DMS79 treated with DMSO at 0.1 percent for 48 hours (cell line): Measurements from ENCODE around the gene NAAA.
"Not testable (repeated sequence)": the region's sequence is repeated elsewhere in the genome, so short reads cannot be mapped to it uniquely, and the experiment has no call there.

ENCODE experiments used
- DNase-seq: peaks from one replicate; lab custom pipeline; 2025; lab: John Stamatoyannopoulos, UW

The NAAA gene

DNA sequence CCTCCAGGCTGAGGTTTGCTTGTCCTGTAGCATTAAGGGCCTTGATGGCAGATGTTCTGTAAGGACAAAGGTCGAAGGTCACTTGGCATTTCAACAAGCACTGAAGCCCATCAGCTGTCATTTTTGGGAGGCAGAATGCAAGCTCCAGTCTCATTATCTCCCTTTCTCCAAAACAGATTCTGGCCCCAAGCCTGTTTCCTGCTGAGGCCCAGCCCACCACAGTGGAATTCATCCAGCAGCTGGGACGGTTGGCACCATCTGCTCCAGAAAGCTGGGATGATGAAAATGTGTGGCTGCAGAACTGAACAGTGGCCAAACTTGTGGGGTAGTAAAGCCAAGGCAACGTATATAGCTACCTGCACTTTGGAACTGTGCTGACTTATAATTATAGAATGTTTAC, 20.9 kb downstream of the NAAA start:
- no peak for DNase-seq

DNA sequence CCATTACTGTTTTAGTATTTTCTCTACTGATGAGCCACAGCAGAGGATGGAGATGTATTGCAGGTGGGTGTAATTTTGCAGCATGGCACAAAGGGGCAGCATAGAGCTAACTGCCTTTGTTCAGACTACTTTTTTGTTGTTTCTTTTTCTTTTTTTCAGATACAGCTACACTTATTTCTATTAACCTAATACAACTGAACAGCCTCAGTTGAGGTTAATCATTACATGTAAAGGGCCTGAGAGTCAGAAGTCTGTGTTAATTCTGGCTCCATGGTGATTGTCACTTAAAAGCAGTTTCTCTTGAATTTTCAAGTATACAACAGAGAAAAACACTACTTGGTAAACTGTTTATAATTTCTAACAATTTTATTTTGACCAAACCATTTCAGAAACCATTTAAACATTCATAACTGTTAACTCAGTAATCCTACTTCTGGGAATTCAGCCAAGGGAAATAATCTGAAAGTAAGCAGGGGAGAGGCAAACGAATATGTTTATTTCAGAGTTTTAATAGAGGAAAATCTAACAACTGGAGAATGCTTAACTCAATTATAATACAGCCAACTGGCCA, 24.6 kb downstream of the NAAA start:
- DNase-seq, result peak; percentile 20

DNA sequence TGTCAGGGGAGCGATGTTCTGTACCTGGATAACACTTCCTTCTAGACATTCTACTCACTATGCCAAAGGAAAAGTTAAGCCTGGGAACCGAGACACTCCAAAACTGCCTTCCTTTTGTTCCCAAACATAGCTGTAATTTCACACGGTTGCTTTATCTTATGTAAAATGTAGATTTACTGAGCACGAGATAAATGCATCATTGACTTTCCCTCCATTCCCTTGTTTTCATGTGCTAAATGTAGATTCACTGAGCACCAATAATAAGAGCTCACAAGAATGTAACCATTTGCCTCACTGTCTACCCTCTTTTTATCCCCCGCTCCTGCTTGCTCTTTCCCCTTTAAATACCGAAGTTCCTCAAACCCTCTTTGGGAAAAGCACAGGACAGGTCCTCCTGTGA, 27.8 kb downstream of the NAAA start:
- DNase-seq, result no peak

DNA sequence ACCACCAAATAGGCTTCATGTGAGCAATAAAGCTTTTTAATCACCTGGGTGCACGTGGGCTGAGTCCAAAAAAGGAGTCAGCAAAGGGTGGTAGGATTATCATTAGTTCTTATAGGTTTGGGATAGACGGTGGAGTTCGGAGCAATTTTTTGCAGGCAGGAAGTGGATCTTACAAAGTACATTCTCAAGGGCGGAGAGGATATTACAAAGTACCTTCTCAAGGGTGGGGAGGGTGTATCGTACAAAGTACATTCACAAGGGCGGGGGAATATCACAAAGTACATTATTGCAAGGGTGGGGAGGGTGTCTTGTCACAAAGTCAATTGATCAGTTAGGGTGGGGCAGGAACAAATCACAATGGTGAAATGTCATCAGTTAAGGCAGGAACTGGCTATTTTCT, 30.0 kb downstream of the NAAA start:
- not testable (repeated sequence) for DNase-seq

DNA sequence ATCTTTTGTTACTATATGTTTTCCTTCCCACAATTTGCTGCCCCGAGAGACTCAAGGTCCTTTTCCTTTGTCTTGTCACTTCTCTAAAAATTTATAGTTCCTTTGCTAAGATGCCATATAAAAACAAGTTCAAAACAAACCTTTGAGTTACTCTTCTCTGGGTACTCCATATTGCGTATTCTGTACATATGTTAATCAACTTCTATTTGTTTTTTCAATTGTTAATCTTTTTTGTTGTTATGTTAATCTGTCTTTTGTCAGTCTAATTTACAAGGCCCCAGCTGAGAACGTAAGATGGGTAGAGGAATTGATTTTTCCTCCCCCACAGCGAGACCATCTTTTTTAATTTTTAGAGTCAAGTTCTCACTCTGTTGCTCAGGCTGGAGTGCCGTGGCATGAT, 31.4 kb downstream of the NAAA start:
- DNase-seq, result no peak

DNA sequence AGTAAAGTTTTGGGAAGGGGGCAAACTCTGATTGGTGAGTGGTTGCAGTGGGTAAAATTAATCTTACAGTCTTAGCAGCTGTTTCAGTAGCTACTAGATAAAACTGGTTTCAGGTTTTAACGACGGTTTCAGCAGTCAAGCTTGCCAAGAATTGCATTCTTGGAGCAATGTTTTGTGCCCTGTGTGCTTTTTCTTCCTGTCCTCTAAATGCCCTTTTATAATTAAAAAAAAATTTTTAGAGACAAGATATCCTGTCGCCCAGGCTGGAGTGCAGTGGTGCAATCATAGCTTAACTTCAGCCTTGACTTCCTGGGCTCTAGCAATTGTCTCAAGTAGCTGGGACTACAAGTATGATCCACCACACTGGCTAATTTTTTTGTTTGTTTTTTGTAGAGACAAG, 32.3 kb downstream of the NAAA start:
- no peak for DNase-seq

DNA sequence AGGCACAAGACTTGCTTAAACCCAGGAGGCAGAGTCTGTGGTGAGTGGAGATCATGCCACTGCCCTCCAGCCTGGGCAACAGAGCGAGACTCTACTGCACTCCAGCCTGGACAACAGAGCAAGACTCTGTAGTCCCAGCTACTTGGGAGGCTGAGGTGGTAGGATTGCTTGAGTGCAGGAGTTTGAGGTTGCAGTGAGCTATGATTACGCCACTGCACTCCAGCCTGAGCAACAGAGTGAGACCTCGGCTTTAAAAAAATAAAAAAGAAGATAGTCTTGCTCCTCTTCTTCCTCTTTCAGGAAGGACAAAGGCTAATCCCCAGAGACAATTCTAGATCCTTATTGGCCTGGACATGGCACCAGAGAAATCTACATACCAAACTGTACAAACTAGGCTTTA, 32.8 kb downstream of the NAAA start:
- no peak for DNase-seq

DNA sequence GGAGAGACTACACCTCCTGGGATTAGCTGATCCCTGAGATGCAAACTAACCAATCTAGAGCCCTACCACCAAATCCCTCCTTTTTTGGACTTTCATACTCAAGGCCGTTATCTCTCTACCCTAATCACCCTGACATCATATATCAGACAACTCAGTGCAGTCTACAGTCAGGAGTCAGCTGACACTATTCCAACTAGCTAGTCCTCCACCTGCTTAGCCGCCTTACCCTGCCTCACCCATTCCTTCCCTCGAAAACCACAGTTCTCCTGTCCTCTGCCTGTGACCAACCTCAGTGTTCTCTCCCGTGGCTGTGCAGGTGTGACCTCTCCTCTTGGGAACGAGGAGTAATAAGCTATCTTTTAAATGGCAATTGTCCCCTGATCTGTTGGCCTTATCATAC, 36.7 kb downstream of the NAAA start:
- DNase-seq, result no peak

DNA sequence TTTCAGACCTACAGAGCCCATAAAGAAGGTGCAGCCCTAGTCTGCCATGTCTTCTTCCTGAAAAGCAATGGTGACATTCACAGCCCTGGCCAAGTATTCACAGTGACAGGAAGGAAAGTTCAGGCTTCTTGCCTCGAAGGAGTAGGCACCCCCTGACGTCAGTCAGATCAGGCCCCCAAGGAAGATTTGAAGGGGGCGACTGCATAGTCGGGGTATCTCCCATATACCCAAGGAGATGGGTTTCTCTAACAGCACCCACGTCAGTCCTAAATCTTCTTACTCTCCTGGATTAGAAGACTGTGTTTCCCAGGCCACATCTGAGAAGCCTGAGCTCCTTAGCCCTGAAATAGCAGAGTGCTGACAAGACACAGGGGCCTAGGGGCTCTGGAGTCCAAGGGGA, 38.5 kb downstream of the NAAA start, which contains the start of gene PPEF2:
TSS of gene PPEF2 (minus strand) at position 101 of the 400 bp plus-strand sequence. CDS start 6,127 bp downstream, outside the sequence.
- no peak for DNase-seq

DNA sequence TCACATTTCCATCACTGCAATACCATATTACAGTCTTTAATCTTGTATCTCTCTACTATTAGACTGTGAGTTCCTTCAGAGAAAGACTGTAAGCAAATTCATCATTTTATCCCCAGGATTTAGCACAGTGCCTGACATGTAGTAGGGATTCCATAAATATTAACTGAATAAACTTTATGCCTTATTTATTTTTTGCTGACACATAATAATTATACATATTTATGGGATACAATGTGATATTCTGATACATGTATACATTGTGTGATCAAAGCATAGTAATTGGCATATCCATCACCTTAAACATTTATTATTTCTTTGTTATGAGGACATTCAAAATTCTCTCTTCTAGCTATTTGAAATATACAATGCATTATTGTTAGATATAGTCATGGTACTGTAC, 42.3 kb downstream of the NAAA start:
- no peak for DNase-seq

DNA sequence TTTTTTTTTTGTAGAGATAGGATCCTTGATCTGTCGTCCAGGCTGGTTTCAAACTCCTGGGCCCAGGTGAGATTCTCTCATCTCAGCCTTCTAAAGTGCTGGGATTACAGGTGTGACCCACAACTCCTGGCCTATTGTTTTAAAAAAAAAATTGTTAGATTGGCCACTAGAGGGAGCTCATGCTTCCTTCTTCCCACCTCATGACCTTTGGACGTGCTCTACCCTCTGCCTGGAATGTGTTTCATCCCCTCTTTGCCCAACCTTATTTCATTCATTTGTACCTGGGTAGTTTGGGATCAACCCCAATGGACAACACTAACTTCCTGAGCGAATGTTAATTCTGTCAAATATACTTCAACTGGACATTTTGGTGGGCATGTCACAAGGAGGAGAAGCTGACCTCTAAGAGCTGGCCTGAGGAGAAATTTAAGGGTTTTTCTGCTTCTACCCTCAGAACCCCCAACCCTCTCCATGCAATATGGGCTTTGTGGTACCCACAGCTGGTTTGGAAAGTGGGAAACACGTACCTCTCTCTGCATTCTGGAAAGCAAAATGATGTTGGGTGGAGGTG, 45.0 kb downstream of the NAAA start:
- no peak for DNase-seq

DNA sequence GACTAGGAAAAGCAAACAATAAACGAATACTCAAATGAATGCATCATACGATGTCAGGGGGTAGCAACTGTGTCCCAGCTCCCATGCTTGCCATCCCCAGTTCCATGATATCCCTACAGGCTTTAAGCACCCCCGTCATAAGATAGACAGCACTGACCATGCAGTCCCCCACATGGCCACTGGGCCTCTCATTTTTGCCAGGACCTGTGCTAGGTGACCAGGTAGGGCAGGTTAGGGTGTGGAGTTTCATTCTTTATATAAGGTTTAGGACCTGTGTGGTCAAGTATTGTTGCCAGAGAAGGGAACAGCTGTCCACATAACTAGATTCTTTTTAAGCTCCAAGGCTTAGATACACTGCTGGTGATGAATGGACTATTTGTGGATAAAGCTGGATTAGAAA, 48.3 kb downstream of the NAAA start:
- DNase-seq, result no peak

DNA sequence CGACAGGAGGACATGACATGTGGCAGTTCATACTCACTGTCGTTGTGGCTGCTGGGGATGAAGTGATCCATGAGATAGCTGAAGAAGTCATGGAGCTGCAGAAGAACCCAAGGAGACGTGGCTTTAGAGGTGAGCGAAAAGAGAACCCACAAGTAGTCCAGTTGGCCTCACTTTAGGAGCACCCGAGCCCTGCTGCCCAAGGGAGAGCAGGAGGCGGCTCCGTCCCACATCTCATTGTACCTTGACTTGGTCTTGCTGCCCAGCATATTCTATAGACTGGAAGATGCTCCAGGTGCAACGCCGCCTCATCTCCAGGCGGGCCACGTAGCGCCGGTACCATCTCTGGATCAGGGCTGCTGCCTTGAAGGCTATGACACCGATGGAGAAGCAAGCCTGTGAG, 49.2 kb downstream of the NAAA start:
- no peak for DNase-seq

DNA sequence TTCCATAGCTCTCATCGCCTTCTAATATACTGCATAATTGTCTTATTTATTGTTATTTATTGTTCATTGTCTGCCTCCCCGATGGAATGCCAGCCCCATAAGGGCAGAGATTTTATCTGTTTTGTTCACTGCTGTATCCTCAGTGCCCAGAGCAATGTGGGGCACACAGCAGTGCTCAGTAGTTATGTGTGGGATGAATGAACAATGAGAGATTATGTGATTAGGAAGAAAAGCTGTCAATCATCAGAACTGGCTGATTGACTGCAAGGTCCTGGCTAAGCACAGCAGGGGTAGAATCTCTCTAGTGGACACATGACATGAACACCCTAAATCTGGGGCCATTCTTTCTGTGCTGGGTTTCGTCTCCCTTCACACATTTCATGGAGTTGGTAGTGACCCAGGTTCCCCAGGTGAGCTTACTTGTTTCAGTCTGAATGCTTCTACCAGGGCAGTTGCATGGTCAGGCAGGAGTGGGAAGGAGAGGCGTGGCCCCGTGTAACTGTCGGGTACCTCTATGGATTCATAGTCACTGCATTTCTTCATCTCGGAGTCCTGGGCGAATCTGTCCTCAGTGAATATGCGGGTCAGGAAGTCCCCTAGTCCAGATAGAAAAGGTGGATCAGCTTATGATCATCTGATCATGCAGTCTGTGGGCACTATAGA, 51.1 kb downstream of the NAAA start:
- DNase-seq, result no peak

DNA sequence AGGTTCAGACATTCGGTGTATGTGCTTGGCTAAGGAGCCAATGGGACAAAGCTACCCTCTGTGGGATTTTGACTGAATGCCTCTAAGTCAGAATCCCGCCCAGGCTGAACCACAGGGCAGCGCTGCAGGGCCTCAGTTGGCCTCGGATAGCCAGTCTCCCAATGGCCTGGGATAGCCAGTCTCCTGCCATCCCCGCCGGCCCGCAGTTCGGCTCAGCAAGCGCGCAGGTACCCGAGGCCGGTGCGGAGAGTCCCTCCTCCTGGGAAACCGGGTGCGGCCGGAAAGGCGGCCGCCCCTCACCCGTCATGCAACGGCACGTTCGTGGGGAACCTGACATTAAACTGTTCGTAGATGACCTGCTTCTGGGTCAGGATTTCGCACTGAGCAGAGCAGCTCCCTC, 54.7 kb downstream of the NAAA start:
- no peak for DNase-seq

DNA sequence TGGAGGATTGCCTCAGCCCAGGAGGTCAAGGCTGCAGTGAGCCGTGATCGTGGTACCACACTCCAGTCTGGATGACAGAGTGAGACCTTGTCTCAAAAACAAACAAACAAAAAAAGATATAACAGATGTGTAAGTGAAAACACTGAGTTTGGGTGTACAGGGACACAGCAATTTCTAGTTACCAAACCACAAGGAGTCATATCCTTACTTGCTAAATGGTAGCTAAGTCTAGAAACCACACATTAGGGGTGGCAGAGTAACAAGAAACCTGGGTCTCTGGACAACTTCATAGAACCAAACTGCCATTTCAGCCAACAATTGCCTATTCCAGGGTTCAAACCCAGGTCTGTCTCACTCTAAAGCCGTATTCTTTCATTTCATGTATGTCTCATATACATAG, 59.3 kb downstream of the NAAA start:
- DNase-seq, result no peak

DNA sequence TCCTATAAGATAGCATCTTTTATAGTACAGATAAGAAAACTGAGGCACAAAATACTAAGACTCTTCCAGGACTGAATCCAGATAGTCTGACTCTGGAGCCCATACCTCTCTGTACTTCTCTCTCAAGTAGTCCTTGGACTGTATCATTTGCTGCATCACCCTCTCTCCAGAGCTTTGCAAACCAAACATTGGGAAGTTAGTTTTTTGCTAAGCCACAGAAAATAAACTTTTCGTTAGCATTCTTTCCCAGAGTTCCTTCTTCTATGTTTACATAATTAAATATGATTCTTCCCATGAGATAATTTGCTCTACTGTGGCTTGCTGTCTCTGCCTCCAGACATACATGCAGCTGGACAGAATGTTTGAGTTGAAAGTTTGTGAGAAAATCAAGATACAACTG, 60.5 kb downstream of the NAAA start:
- no peak for DNase-seq

DNA sequence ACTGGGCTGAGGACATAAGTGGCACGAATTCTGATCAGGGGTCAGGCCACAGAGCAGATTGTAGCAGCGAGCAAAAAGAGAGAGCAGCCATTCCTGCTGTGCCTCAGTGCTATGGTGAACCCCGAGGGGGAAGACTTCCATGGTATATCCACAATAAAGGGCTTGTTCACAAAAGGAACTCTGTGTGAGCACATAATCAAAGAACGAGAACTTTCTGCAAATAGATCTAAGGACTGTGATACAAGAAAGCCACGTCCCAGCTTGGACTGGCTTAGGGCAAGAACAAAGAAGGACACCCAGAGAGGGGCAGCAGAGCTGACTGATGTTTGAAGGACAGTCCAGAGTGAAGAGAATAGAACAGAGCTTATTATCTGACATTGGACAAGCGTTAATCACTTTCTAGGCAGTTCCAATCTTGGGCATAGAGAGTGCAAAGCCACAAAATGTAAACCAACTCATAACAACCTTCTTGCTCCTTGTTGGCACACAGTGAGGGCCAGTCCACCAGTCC, 62.5 kb downstream of the NAAA start:
- DNase-seq, result no peak

DNA sequence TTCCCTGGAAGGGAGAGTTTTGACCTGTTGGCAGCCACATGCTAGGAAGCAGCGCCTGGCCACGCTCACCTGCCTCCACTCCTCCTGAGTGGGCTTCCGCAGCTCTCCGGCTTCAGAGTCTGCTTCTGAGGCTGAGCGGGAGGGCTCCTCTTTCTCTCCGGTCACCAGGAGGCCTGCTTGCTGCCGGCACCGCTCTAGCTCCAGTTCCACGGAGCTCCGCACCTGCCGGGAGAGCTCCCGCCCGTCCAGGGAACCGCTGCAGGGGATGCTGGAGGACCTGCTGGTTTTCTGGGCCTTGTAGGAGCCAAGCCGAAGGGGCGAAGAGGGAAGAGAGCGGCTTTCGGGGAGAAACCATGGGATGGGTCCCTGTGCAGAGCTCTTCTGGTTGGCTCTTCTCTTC, 64.6 kb downstream of the NAAA start:
- no peak for DNase-seq

DNA sequence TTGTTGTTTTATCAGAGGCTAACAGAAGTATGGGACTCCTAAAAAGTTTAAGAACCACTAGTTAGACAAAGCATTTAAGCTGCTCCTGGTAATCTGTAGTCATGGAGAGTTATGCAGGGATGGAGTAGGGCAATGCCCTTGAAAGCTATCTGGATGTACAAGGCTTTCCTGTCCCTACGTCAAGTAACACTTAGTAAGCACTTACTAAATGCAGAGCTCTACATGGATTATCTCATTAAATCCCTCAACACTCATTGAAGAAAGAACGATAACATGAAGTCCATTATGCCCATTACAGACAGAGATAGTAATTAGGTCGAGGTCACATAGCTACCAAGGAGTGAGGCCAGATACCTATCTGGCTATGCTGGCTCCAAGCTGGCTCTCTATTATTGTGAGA, 71.7 kb downstream of the NAAA start:
- DNase-seq, result no peak

DNA sequence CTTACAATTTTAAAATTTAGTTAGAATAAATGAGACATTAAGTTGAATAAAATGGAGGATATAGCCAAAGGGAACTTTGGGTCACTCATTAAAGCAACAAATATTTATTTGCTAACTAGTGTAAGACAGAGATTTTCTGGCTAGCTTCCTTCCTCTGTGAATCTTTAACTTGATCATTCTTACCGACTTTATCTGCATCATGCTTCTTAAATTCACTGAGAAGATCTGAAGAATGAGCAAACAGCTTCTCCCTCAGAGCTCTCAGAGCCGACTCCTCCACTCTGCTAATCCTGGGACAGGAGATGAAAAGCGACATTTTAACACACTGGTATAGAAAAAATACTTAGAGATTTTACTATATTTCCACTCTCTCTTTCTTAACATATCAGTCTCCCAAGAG, 73.7 kb downstream of the NAAA start:
- no peak for DNase-seq
